Neural progenitor cell (in vitro differentiated cells): ENCODE results near the gene CLTB.

Experiments used
- CTCF ChIP-seq: fragments of 200-600 bp; sonication (generic); IDR thresholded peaks from 2 replicates; pipeline ENCODE4 v1.5.1; 2017; ENCODE audit warnings: antibody characterized with exemption, mild to moderate bottlenecking
- EZH2 ChIP-seq: fragments of 200-600 bp; sonication (generic); IDR thresholded peaks from 2 replicates; pipeline ENCODE4 v1.6.1; 2017; ENCODE audit warnings: antibody characterized with exemption, mild to moderate bottlenecking, moderate library complexity
- EZH2phosphoT487 ChIP-seq: fragments of 200-600 bp; sonication (generic); IDR thresholded peaks from 2 replicates; pipeline ENCODE4 v1.6.1; 2017; ENCODE audit warnings: antibody characterized with exemption

- TF ChIP-seq CTCF = no peak
- TF ChIP-seq EZH2phosphoT487 = no peak
- no peak for TF ChIP-seq EZH2
Measured at GRCh38 chr5:176382721-176383120, 33.6 kb downstream of the CLTB start.
